H1 (cell line): ENCODE results near the gene METAP1D. TPM values are rescaled to one million over a fixed set of nuclear protein-coding genes. Genes with fewer than 3 reads are reported as not detected.
A peak's percentile ranks its signal among the peaks of the same experiment; 100 is the strongest.

ENCODE experiments used
- ATF2 ChIP-seq: IDR thresholded peaks from 2 replicates; pipeline ENCODE4 v1.6.1; 2012; ENCODE audit warnings: low read length, inconsistent platforms
- ATF3 ChIP-seq: IDR thresholded peaks from 2 replicates; pipeline ENCODE4 v1.6.1; 2011; ENCODE audit warnings: low read depth, mild to moderate bottlenecking, low read length; ENCODE audit not compliant: insufficient read depth
- BACH1 ChIP-seq: IDR thresholded peaks from 2 replicates; pipeline ENCODE4 v1.6.1; 2012; ENCODE audit warnings: low read length, improper control_type of control experiment
- BCL11A ChIP-seq, 2 experiments: IDR thresholded peaks; one replicate each; pipeline ENCODE4 v1.6.1; 2011; ENCODE audit warnings: low read depth in 2 of 2, low read length in 2 of 2, mild to moderate bottlenecking in 2 of 2
- CTBP2 ChIP-seq: IDR thresholded peaks from 2 replicates; pipeline ENCODE4 v1.7.0; 2011; ENCODE audit warnings: borderline replicate concordance, mild to moderate bottlenecking, moderate library complexity, mixed read lengths, low read length; ENCODE audit not compliant: insufficient read depth, insufficient read length
- HDAC2 ChIP-seq, 2 experiments: fragments of 300-600 bp in 1 of 2; sonication (generic) in 1 of 2; IDR thresholded peaks; 2 replicates each; pipeline ENCODE4 v1.6.1; 2011 to 2012; ENCODE audit warnings: low read depth in 2 of 2, low read length in 2 of 2, mild to moderate bottlenecking in 2 of 2, moderate library complexity in 2 of 2, borderline replicate concordance in 1 of 2, inconsistent platforms in 1 of 2
- KDM1A ChIP-seq: fragments of 200-600, 300-600 bp; sonication (generic); IDR thresholded peaks from 2 replicates; pipeline ENCODE4 v1.7.1; 2016; ENCODE audit warnings: mild to moderate bottlenecking, low read length, borderline replicate concordance
- POLR2AphosphoS5 ChIP-seq: IDR thresholded peaks from 2 replicates; pipeline ENCODE4 v1.6.1; 2011; ENCODE audit warnings: low read depth, low read length
- POU5F1 ChIP-seq: IDR thresholded peaks from 2 replicates; pipeline ENCODE4 v1.6.1; 2011; ENCODE audit warnings: low read depth, mild to moderate bottlenecking, low read length, moderate library complexity
- RNF2 ChIP-seq: fragments of 200-900, 300-1000 bp; sonication (generic); IDR thresholded peaks from 2 replicates; pipeline ENCODE4 v1.7.1; 2016; ENCODE audit warnings: borderline replicate concordance, low read depth, mild to moderate bottlenecking, antibody characterized with exemption, low read length; ENCODE audit not compliant: poor library complexity, severe bottlenecking; ENCODE audit errors: missing control alignments
- RXRA ChIP-seq: IDR thresholded peaks from 2 replicates; pipeline ENCODE4 v1.6.1; 2011; ENCODE audit warnings: low read depth, mild to moderate bottlenecking, low read length, moderate library complexity; ENCODE audit not compliant: insufficient read depth
- SAP30 ChIP-seq: fragments of 300-600 bp; sonication (generic); IDR thresholded peaks from 2 replicates; pipeline ENCODE4 v1.7.1; 2012; ENCODE audit warnings: low read length, moderate library complexity, mild to moderate bottlenecking, inconsistent platforms; ENCODE audit not compliant: insufficient read depth, insufficient replicate concordance
- SIX5 ChIP-seq: IDR thresholded peaks from 2 replicates; pipeline ENCODE4 v1.6.1; 2011; ENCODE audit warnings: mild to moderate bottlenecking, low read depth, low read length
- SP1 ChIP-seq: IDR thresholded peaks from 2 replicates; pipeline ENCODE4 v1.6.1; 2011; ENCODE audit warnings: low read depth, low read length
- SUZ12 ChIP-seq: fragments of 200-600 bp; sonication (generic); IDR thresholded peaks from 2 replicates; pipeline ENCODE4 v1.6.1; 2012; ENCODE audit warnings: mild to moderate bottlenecking, inconsistent platforms, low read length, moderate library complexity, mixed read lengths
- TAF1 ChIP-seq: IDR thresholded peaks from 2 replicates; pipeline ENCODE4 v1.6.1; 2011; ENCODE audit warnings: mild to moderate bottlenecking, low read depth, low read length
- TAF7 ChIP-seq: optimal IDR thresholded peaks from 2 replicates; pipeline ENCODE3; 2011; ENCODE audit warnings: low read depth, mild to moderate bottlenecking, inconsistent platforms, low read length, moderate library complexity, borderline replicate concordance
- USF2 ChIP-seq: IDR thresholded peaks from 2 replicates; pipeline ENCODE4 v1.6.1; 2011; ENCODE audit warnings: low read length, improper control_type of control experiment
- YY1 ChIP-seq: IDR thresholded peaks from 2 replicates; pipeline ENCODE4 v1.6.1; 2011; ENCODE audit warnings: low read depth, mild to moderate bottlenecking, low read length
- polyA plus RNA-seq, 7 experiments: library from polyadenylated mRNA; depleted of rRNA in 3 of 7; stranded (reverse) in 5 of 7; unstranded in 2 of 7; fragments of >200 nt in 5 of 7; fragments of 200-250 nt in 2 of 7; gene quantifications; 1 replicate in 5 of 7; 2 replicates in 1 of 7; 4 replicates in 1 of 7; pipeline versions ENCODE4 v1.2.1 to v1.2.3, GENCODE V29; 2011 to 2013; ENCODE audit warnings: missing spikeins in 2 of 7, mixed read lengths in 2 of 7
- total RNA-seq: library from RNA; stranded (reverse); fragmentation: NEBNext Ultra II Directional; extraction: Animal tissue kit (Norgen Biotek cat#: 25700); gene quantifications from 2 replicates; pipeline ENCODE4 v1.2.1, GENCODE V29; 2021

METAP1D gene
- total and polyA plus RNA-seq, 2 of the 8 experiments (the other 6 are each of a cell fraction or from before 2014, with no cell fraction given), result 3.9 to 6.2 TPM

GRCh38 chr2:171999604-172000469, at the start of gene METAP1D (continued):
- TF ChIP-seq USF2 (peak; percentile 95), RXRA (no peak), ATF3 (peak; percentile 49; the same call in 1 of the 2 replicates), RNF2 (no peak), POLR2AphosphoS5 (peak; percentile 96), SAP30 (peak; percentile 84), TAF1 (peak; percentile 94), POU5F1 (no peak), TAF7 (peak; percentile 43), KDM1A (no peak), SUZ12 (no peak), HDAC2 (IDR thresholded peaks at IDR 0.05; ENCODE audit: borderline replicate concordance in 1 of 2, low read depth in 2 of 2, low read length in 2 of 2) (peak; percentile 44 to 96; a peak in 1 of 4 replicates), CTBP2 (no peak), SIX5 (no peak), ATF2 (0 out of 2 replicates have a peak, but pooled peaks have one; percentile 39), BACH1 (no peak), SP1 (0 out of 2 replicates have a peak, but pooled peaks have one; percentile 36), YY1 (peak; percentile 99), BCL11A (IDR thresholded peaks at IDR 0.05; ENCODE audit: low read depth in 2 of 2, low read length in 2 of 2) (no peak)
